Panc1 (cell line): ENCODE measurements around the gene ANKRD13D. TPM values are rescaled to one million over a fixed set of nuclear protein-coding genes. Genes with fewer than 3 reads are reported as not detected.

ENCODE experiments used
- ATAC-seq: fragments of 200-7000 bp; cut with Tn5 transposase; 2 replicates; pipeline ENCODE4 v1.9.1; 2020; ENCODE audit warnings: mild to moderate bottlenecking, moderate library complexity
- BruUV-seq: library from RNA; stranded (reverse); fragments of 400-500 nt; replicated peaks from 2 replicates; lab custom pipeline; 2021; lab: Mats Ljungman, UMichigan
- CTCF ChIA-PET: fragments of 300-600 bp; sonication (Branson Sonifier 250); formaldehyde crosslinking; loops from one replicate; lab custom pipeline; 2022; ENCODE audit warnings: antibody characterized with exemption; lab: Charles Lee
- POLR2A ChIA-PET: fragments of 300-600 bp; sonication (Branson Sonifier 250); formaldehyde crosslinking; loops from one replicate; lab custom pipeline; 2022; ENCODE audit warnings: antibody characterized with exemption; lab: Charles Lee
- DNase-seq: peaks from one replicate; pipeline ENCODE4 v3.0.0-alpha.2; 2010; ENCODE audit warnings: low read depth, low spot score
- H3K27ac ChIP-seq: 2 replicates; pipeline ENCODE4 v1.5.1; 2011; ENCODE audit warnings: mild to moderate bottlenecking, low read length, inconsistent platforms
- H3K27me3 ChIP-seq: fragments of 200-500 bp; sonication (Bioruptor generic); 2 replicates; pipeline ENCODE4 v1.6.0; 2014; ENCODE audit warnings: low read length, inconsistent platforms; ENCODE audit not compliant: control insufficient read depth, insufficient read depth
- H3K36me3 ChIP-seq: fragments of 200-500 bp; sonication (Bioruptor generic); 2 replicates; pipeline ENCODE4 v1.5.1; 2014; ENCODE audit warnings: inconsistent platforms, mild to moderate bottlenecking, low read length, moderate library complexity; ENCODE audit not compliant: control insufficient read depth, insufficient read depth
- H3K4me1 ChIP-seq: 2 replicates; pipeline ENCODE4 v1.5.1; 2011; ENCODE audit warnings: inconsistent platforms, mild to moderate bottlenecking, low read length, moderate library complexity; ENCODE audit not compliant: control insufficient read depth, insufficient read depth
- H3K4me3 ChIP-seq, 2 experiments: 2 replicates each; pipeline ENCODE4 v1.5.1; 2011 to 2012; ENCODE audit warnings: low read depth in 2 of 2, low read length in 2 of 2, mild to moderate bottlenecking in 2 of 2, inconsistent platforms in 1 of 2, moderate library complexity in 1 of 2
- H3K9me3 ChIP-seq: fragments of 200-500 bp; sonication (Bioruptor generic); 2 replicates; pipeline ENCODE4 v1.5.1; 2014; ENCODE audit warnings: low read depth, mild to moderate bottlenecking, inconsistent platforms, low read length, moderate library complexity; ENCODE audit not compliant: control insufficient read depth, insufficient read depth
- CTCF ChIP-seq: fragments of 450-650 bp; IDR thresholded peaks from 2 replicates; pipeline ENCODE4 v1.5.1; 2017; ENCODE audit warnings: mild to moderate bottlenecking
- POLR2AphosphoS5 ChIP-seq: IDR thresholded peaks from 2 replicates; pipeline ENCODE4 v1.6.1; 2012; ENCODE audit warnings: mild to moderate bottlenecking, low read depth, low read length, moderate library complexity
- REST ChIP-seq, 2 experiments: IDR thresholded peaks; 2 replicates each; pipeline ENCODE4 v1.6.1; 2011 to 2012; ENCODE audit warnings: low read depth in 2 of 2, control low read depth in 1 of 2, low read length in 1 of 2, mild to moderate bottlenecking in 1 of 2, moderate library complexity in 1 of 2; ENCODE audit not compliant: insufficient read depth in 1 of 2
- SIN3A ChIP-seq: IDR thresholded peaks from 2 replicates; pipeline ENCODE4 v1.6.1; 2012; ENCODE audit warnings: low read depth, mild to moderate bottlenecking, low read length, moderate library complexity, borderline replicate concordance; ENCODE audit not compliant: insufficient read depth
- TCF7L2 ChIP-seq: IDR thresholded peaks from 2 replicates; pipeline ENCODE4 v1.6.1; 2011; ENCODE audit warnings: mild to moderate bottlenecking, low read depth, low read length, inconsistent platforms
- in situ Hi-C: cut with HindIII; loops from 2 replicates; pipeline ENCODE4 v1.10.0; 2016; ENCODE audit warnings: low sequenced_read_pairs, low pct_unique_long_range_greater_than_20kb
- intact Hi-C: fragments of 100-400 bp; cut with micrococcal nuclease; formaldehyde crosslinking; loops from one replicate; pipeline ENCODE4 v1.10.0; 2022; ENCODE audit not compliant: unreplicated experiment
- total RNA-seq: library from RNA; stranded (reverse); gene quantifications from one replicate; pipeline ENCODE4 v1.2.1, GENCODE V29; 2021; ENCODE audit not compliant: unreplicated experiment

Gene ANKRD13D
- total RNA-seq, 1 experiment from 2014 or later, result 76.5 TPM

- in situ Hi-C loops (no loop called here), intact Hi-C loops (no loop called here)
- Histone ChIP-seq H3K9me3 (no peaks in the 10 kb centered on the region), H3K4me1 (peaks cover 10% of the 10 kb centered on the region), H3K36me3 (peaks cover 7% of the 10 kb centered on the region; the same call in 1 of the 2 replicates), H3K4me3 (no peak overlapping the region), H3K27me3 (no peaks in the 10 kb centered on the region), H3K27ac (no peak overlapping the region)
- DNase-seq (no peak), ATAC-seq (no peak)
- TF ChIP-seq SIN3A, result no peak
- TF ChIP-seq CTCF, result no peak
- TF ChIP-seq TCF7L2, result no peak
- no peak for TF ChIP-seq REST (IDR thresholded peaks at IDR 0.05; ENCODE audit: insufficient read depth in 1 of 2, low read depth in 2 of 2, low read length in 1 of 2)
- no peak for TF ChIP-seq POLR2AphosphoS5
- no TSS peak for BruUV-seq
- CTCF ChIA-PET, result no interaction called here
- POLR2A ChIA-PET, result no interaction called here
Observed at GRCh38 chr11:67280341-67280787, 8.7 kb upstream of the ANKRD13D start.

GRCh38 chr11:67280788-67281551 is 8.1 kb upstream of the ANKRD13D start:
- peaks cover 10% of the 10 kb centered on the region for H3K4me1 ChIP-seq
- in situ Hi-C loops, result no loop called here
- DNase-seq, result no peak
- peaks cover 7% of the 10 kb centered on the region; the same call in 1 of the 2 replicates for H3K36me3 ChIP-seq
- intact Hi-C loops, result no loop called here
- TF ChIP-seq SIN3A, result no peak
- TF ChIP-seq REST (IDR thresholded peaks at IDR 0.05; ENCODE audit: insufficient read depth in 1 of 2, low read depth in 2 of 2, low read length in 1 of 2), result no peak
- no peak for TF ChIP-seq CTCF
- TF ChIP-seq TCF7L2, result no peak
- TF ChIP-seq POLR2AphosphoS5, result no peak
- no peaks in the 10 kb centered on the region for H3K27me3 ChIP-seq
- no peak overlapping the region for H3K4me3 ChIP-seq
- ChIA-PET CTCF (no interaction called here), POLR2A (no interaction called here)
- no peaks in the 10 kb centered on the region for H3K9me3 ChIP-seq
- ATAC-seq, result no peak
- no TSS peak for BruUV-seq
- no peak overlapping the region for H3K27ac ChIP-seq
